Endometrial microvascular endothelial cells (primary cell): ENCODE measurements around the gene PVALB. TPM values are rescaled to one million over a fixed set of nuclear protein-coding genes. Genes with fewer than 3 reads are reported as not detected.

Source experiments
- total RNA-seq: library from RNA; depleted of rRNA; stranded (reverse); fragments of >200 nt; gene quantifications from one replicate; pipeline ENCODE4 v1.2.3, GENCODE V29; 2015; ENCODE audit errors: inconsistent ontology term

PVALB gene
- total RNA-seq, 1 donor from 2014 or later: not detected

Other genes with a start within 250 kb of the PVALB start
- not detected for gene CACNG2, start 113.3 kb downstream of the PVALB start, total RNA-seq
- 4.4 TPM for gene IFT27, start 40.9 kb downstream of the PVALB start, total RNA-seq
- gene NCF4, start 44.0 kb upstream of the PVALB start, total RNA-seq: not detected
- 4.1 TPM for gene CSF2RB, start 96.6 kb upstream of the PVALB start, total RNA-seq
- gene TST, start 202.4 kb upstream of the PVALB start, total RNA-seq: 43.2 TPM
- 140 TPM for gene MPST, start 202.7 kb upstream of the PVALB start, total RNA-seq
- 50.5 TPM for gene KCTD17, start 234.7 kb upstream of the PVALB start, total RNA-seq